Right cardiac atrium (tissue), 5 donors: Measurements from ENCODE around the gene EPO. TPM values are rescaled to one million over a fixed set of nuclear protein-coding genes. Genes with fewer than 3 reads are reported as not detected.

ENCODE experiments used
- polyA plus RNA-seq: library from polyadenylated mRNA; stranded (reverse); fragments of 200-250 nt; gene quantifications from one replicate; pipeline ENCODE4 v1.2.3, GENCODE V29; 2013
- total RNA-seq, 4 donors: library from RNA; stranded (reverse); fragmentation: NEBNext Ultra II Directional; extraction: Animal tissue kit (Norgen Biotek cat#: 25700); gene quantifications; one replicate each; pipeline ENCODE4 v1.2.1, GENCODE V29; 2021
- donor health status: healthy with polysubstance abuse.
- donor health status: DM: no; HTN: yes; CAD: no.
- donor health status: DM: no; HTN: no; CAD: no.
- donor health status: DM: no; HTN: yes; CAD: no; lungs with severe emphysema.
- donor health status: DM: yes; HTN: yes; CAD: no.

Gene EPO
- total and polyA plus RNA-seq, 5 donors = not detected

Other genes starting within 250 kb of the EPO start
- 10 to 100 TPM; 36.7 to 63.6 (median 48.6) TPM for gene TSC22D4, start 241.3 kb upstream of the EPO start, total RNA-seq
- 61.2 TPM for gene TSC22D4, start 241.3 kb upstream of the EPO start, polyA plus RNA-seq
- gene NYAP1, start 236.5 kb upstream of the EPO start, total RNA-seq = 1 to 10 TPM in 1 of 4 donors, under 1 TPM in 3; 0.39 to 1.1 (median 0.65) TPM
- 0.79 TPM for gene NYAP1, start 236.5 kb upstream of the EPO start, polyA plus RNA-seq
- 10 to 100 TPM; 18.4 to 26.3 (median 23.1) TPM for gene AGFG2, start 181.3 kb upstream of the EPO start, total RNA-seq
- 17.3 TPM for gene AGFG2, start 181.3 kb upstream of the EPO start, polyA plus RNA-seq
- gene SAP25, start 146.6 kb upstream of the EPO start, total RNA-seq = 1 to 10 TPM in 2 of 4 donors, under 1 TPM in 1, not detected in 1; 0.81 to 1.4 (median 1.3) TPM
- 0.79 TPM for gene SAP25, start 146.6 kb upstream of the EPO start, polyA plus RNA-seq
- gene LRCH4, start 134.3 kb upstream of the EPO start, total RNA-seq = 10 to 100 TPM; 29.0 to 36.0 (median 32.4) TPM
- 33.4 TPM for gene LRCH4, start 134.3 kb upstream of the EPO start, polyA plus RNA-seq
- 1 to 10 TPM in 1 of 4 donors, under 1 TPM in 2, not detected in 1; 0.74 to 1.0 (median 0.76) TPM for gene FBXO24, start 134.1 kb upstream of the EPO start, total RNA-seq
- gene FBXO24, start 134.1 kb upstream of the EPO start, polyA plus RNA-seq = 0.27 TPM
- gene PCOLCE, start 118.1 kb upstream of the EPO start, total RNA-seq = 10 to 100 TPM; 44.0 to 81.7 (median 57.4) TPM
- gene PCOLCE, start 118.1 kb upstream of the EPO start, polyA plus RNA-seq = 41.2 TPM
- 10 to 100 TPM; 11.1 to 13.7 (median 11.9) TPM for gene MOSPD3, start 107.9 kb upstream of the EPO start, total RNA-seq
- 13.8 TPM for gene MOSPD3, start 107.9 kb upstream of the EPO start, polyA plus RNA-seq
- gene TFR2, start 78.9 kb upstream of the EPO start, total RNA-seq = under 1 TPM in 3 of 4 donors, not detected in 1; 0.25 to 0.41 (median 0.26) TPM
- gene TFR2, start 78.9 kb upstream of the EPO start, polyA plus RNA-seq = 0.14 TPM
- gene ACTL6B, start 64.0 kb upstream of the EPO start, total RNA-seq = not detected
- not detected for gene ACTL6B, start 64.0 kb upstream of the EPO start, polyA plus RNA-seq
- 100 to 1,000 TPM; 128 to 160 (median 132) TPM for gene GNB2, start 46.7 kb upstream of the EPO start, total RNA-seq
- gene GNB2, start 46.7 kb upstream of the EPO start, polyA plus RNA-seq = 115 TPM
- gene GIGYF1, start 26.2 kb upstream of the EPO start, total RNA-seq = 10 to 100 TPM; 26.7 to 39.6 (median 32.7) TPM
- 26.2 TPM for gene GIGYF1, start 26.2 kb upstream of the EPO start, polyA plus RNA-seq
- 10 to 100 TPM; 21.4 to 26.4 (median 24.2) TPM for gene POP7, start 14.3 kb upstream of the EPO start, total RNA-seq
- 37.2 TPM for gene POP7, start 14.3 kb upstream of the EPO start, polyA plus RNA-seq
- gene ZAN, start 13.1 kb downstream of the EPO start, total RNA-seq = not detected
- gene ZAN, start 13.1 kb downstream of the EPO start, polyA plus RNA-seq = not detected
- gene EPHB4, start 107.1 kb downstream of the EPO start, total RNA-seq = 10 to 100 TPM; 28.0 to 51.4 (median 33.6) TPM
- gene EPHB4, start 107.1 kb downstream of the EPO start, polyA plus RNA-seq = 14.4 TPM
- gene SLC12A9, start 132.2 kb downstream of the EPO start, total RNA-seq = 10 to 100 TPM in 3 of 4 donors, 1 to 10 TPM in 1; 9.3 to 16.9 (median 12.6) TPM
- 6.4 TPM for gene SLC12A9, start 132.2 kb downstream of the EPO start, polyA plus RNA-seq
- 10 to 100 TPM; 34.1 to 49.6 (median 46.9) TPM for gene TRIP6, start 146.9 kb downstream of the EPO start, total RNA-seq
- gene TRIP6, start 146.9 kb downstream of the EPO start, polyA plus RNA-seq = 31.4 TPM
- gene SRRT, start 154.6 kb downstream of the EPO start, total RNA-seq = 10 to 100 TPM; 79.1 to 88.0 (median 82.2) TPM
- gene SRRT, start 154.6 kb downstream of the EPO start, polyA plus RNA-seq = 45.8 TPM
- 1 to 10 TPM; 2.5 to 3.5 (median 3.0) TPM for gene UFSP1, start 169.2 kb downstream of the EPO start, total RNA-seq
- 3.6 TPM for gene UFSP1, start 169.2 kb downstream of the EPO start, polyA plus RNA-seq
- 10 to 100 TPM; 13.7 to 32.5 (median 22.7) TPM for gene ACHE, start 175.4 kb downstream of the EPO start, total RNA-seq
- gene ACHE, start 175.4 kb downstream of the EPO start, polyA plus RNA-seq = 11.3 TPM
- gene MUC3A, start 229.1 kb downstream of the EPO start, total RNA-seq = under 1 TPM; 0.06 to 0.18 (median 0.10) TPM
- 0.63 TPM for gene MUC3A, start 229.1 kb downstream of the EPO start, polyA plus RNA-seq
- gene MUC12, start 249.1 kb downstream of the EPO start, total RNA-seq = not detected
- 0.63 TPM for gene MUC12, start 249.1 kb downstream of the EPO start, polyA plus RNA-seq